Measurements from ENCODE around the gene CUL3.
A peak's percentile ranks its signal among the peaks of the same experiment; 100 is the strongest.

Gene CUL3

DNA sequence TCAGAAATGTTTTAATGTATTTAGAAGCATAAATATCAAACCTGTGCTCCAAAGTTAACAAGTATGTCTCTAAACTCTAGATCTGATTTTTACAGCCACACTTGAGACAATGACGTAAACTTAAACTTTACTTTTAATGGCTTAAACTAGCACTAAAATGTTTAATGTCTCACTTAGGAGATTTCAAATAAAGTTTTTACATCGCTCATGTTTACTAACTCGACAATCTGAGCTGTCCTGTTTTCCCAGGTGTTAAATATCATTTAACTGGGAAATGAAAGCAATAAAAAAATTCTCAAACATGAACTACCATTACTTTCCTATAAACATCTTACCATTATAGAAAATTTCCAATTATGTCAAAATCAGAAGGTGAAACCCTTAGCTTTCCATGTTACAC lies 113.0 kb downstream of the CUL3 start:
- TF ChIP-seq POLR2AphosphoS5 (IDR thresholded peaks at IDR 0.05; ENCODE audit: low read depth, low read length), result no peak
- TF ChIP-seq SIN3A (IDR thresholded peaks at IDR 0.05; ENCODE audit: borderline replicate concordance, insufficient read depth, low read length), result no peak
- TF ChIP-seq FOXP2 (optimal IDR thresholded peaks at IDR 0.05; ENCODE audit: borderline replicate concordance, extremely low read depth, extremely low read length, insufficient read depth), result no peak
- no peak for TF ChIP-seq TAF1 (IDR thresholded peaks at IDR 0.05; ENCODE audit: borderline replicate concordance, insufficient read depth, low read length)
- TF ChIP-seq, protein P1, sequence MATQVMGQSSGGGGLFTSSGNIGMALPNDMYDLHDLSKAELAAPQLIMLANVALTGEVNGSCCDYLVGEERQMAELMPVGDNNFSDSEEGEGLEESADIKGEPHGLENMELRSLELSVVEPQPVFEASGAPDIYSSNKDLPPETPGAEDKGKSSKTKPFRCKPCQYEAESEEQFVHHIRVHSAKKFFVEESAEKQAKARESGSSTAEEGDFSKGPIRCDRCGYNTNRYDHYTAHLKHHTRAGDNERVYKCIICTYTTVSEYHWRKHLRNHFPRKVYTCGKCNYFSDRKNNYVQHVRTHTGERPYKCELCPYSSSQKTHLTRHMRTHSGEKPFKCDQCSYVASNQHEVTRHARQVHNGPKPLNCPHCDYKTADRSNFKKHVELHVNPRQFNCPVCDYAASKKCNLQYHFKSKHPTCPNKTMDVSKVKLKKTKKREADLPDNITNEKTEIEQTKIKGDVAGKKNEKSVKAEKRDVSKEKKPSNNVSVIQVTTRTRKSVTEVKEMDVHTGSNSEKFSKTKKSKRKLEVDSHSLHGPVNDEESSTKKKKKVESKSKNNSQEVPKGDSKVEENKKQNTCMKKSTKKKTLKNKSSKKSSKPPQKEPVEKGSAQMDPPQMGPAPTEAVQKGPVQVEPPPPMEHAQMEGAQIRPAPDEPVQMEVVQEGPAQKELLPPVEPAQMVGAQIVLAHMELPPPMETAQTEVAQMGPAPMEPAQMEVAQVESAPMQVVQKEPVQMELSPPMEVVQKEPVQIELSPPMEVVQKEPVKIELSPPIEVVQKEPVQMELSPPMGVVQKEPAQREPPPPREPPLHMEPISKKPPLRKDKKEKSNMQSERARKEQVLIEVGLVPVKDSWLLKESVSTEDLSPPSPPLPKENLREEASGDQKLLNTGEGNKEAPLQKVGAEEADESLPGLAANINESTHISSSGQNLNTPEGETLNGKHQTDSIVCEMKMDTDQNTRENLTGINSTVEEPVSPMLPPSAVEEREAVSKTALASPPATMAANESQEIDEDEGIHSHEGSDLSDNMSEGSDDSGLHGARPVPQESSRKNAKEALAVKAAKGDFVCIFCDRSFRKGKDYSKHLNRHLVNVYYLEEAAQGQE (IDR thresholded peaks at IDR 0.05; ENCODE audit: insufficient read depth in 1 of 2, low read depth in 2 of 2, low read length in 2 of 2), result no peak

DNA sequence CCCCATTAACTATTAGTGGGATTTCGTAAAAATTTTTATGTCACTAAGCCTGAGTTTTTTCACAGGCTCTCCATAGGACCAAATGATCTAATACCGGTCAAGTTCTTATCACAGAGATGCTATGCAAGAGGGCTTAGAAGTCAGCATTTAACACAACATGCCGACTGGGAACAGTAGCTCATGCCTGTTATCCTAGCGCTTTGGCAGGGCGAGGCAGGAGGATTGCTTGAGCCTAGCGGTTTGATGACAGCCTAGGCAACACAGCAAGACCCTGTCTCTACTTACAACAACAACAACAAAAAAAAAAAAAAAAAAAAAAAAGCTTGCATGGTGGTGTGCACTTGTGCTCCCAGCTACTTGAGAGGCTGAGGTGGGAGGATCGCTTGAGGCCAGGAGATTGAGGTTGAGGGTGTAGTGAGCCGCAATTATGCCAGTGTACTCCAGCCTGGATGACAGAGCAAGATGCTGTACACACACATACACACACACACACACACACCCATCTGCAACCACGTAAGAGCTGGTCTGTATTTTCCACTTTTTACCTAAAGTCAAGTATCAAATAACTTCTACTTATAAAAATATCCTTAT lies 115.7 kb downstream of the CUL3 start:
- TF ChIP-seq SIN3A (IDR thresholded peaks at IDR 0.05; ENCODE audit: borderline replicate concordance, insufficient read depth, low read length) (no peak), POLR2AphosphoS5 (IDR thresholded peaks at IDR 0.05; ENCODE audit: low read depth, low read length) (0 out of 2 replicates have a peak, but pooled peaks have one; percentile 10)

DNA sequence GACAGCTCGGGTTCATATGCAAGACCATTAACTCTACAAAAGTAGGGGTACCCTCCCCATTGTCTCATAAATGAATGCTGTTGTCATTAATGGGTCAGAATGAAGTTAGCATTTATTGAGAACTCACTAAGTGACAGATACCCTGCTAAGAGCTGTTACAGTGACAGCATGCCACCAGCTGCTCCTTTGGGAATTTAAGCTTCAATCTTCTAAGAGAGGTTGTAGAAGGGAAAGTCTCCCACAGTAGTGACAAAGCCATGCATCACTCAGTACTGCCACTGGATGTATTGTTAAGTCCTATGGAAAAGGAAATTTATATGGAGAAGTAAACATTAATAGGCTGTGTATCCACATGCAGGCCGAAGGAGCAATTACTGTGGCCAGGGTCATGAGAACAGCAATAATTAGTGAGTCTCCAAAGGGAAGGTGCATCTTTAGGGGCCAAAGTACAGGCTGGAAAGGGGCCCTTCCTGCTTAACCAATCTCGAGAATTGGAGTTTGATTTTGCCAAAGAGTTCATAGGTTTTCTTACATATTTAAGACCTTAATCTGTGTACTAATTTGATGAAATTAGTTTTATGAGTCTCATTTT lies 118.8 kb downstream of the CUL3 start:
- no peak for TF ChIP-seq FOXP2 (optimal IDR thresholded peaks at IDR 0.05; ENCODE audit: borderline replicate concordance, extremely low read depth, extremely low read length, insufficient read depth)
- no peak for TF ChIP-seq TAF1 (IDR thresholded peaks at IDR 0.05; ENCODE audit: borderline replicate concordance, insufficient read depth, low read length)
- no peak for TF ChIP-seq POLR2AphosphoS5 (IDR thresholded peaks at IDR 0.05; ENCODE audit: low read depth, low read length)
- TF ChIP-seq, protein P1 (IDR thresholded peaks at IDR 0.05; ENCODE audit: insufficient read depth in 1 of 2, low read depth in 2 of 2, low read length in 2 of 2), result no peak
- TF ChIP-seq SIN3A (IDR thresholded peaks at IDR 0.05; ENCODE audit: borderline replicate concordance, insufficient read depth, low read length), result no peak

DNA sequence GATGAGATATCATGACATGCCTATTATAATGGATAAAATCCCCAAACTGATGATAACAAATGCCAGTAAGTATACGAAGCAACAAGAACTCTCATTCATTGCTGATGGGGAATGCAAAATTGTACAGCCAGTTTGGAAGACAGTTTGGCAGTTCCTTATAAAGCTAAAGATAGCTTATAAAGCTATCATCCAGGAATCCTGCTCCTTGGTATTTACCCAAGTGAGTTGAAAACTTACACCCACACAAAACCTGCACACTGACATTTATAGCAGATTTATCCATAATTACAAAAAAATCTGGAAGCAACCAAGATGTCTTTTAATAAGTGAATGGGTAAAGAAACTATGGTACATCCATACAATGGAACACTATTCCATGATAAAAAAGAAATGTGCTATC lies 123.8 kb downstream of the CUL3 start:
- TF ChIP-seq TAF1 (IDR thresholded peaks at IDR 0.05; ENCODE audit: borderline replicate concordance, insufficient read depth, low read length) (no peak), FOXP2 (optimal IDR thresholded peaks at IDR 0.05; ENCODE audit: borderline replicate concordance, extremely low read depth, extremely low read length, insufficient read depth) (no peak), POLR2AphosphoS5 (IDR thresholded peaks at IDR 0.05; ENCODE audit: low read depth, low read length) (no peak), SIN3A (IDR thresholded peaks at IDR 0.05; ENCODE audit: borderline replicate concordance, insufficient read depth, low read length) (no peak)
- TF ChIP-seq, protein P1 (IDR thresholded peaks at IDR 0.05; ENCODE audit: insufficient read depth in 1 of 2, low read depth in 2 of 2, low read length in 2 of 2), result no peak

DNA sequence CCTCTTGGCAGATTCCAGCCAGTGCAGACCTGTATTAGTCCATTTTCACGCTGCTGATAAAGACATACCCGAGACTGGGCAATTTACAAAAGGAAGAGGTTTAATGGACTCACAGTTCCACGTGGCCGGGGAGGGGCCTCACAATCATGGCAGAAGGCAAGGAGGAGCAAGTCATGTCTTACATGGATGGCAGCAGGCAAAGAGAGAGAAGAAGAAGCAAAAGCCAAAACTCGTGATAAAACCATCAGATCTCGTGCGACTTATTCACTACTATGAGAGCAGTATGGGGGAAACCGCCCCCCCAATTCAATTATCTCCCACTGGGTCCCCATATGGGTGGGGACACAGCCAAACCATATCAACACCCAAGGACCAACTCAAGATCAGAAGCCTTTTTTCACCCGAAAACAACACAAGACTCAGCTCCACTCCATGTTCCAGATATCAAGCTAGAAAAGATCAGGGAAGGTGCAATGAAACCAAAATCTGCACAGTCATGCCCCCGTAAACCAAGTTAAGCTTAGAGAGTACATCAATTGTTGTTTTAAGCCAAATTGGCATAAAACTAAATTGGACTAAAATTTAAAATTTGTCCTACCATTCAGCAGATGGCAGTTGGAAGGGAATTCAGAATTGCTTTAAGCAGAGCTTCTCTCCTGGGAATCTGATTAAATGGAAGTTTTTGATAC lies 127.6 kb downstream of the CUL3 start:
- TF ChIP-seq, protein P1 (IDR thresholded peaks at IDR 0.05; ENCODE audit: insufficient read depth in 1 of 2, low read depth in 2 of 2, low read length in 2 of 2), result no peak
- TF ChIP-seq SIN3A (IDR thresholded peaks at IDR 0.05; ENCODE audit: borderline replicate concordance, insufficient read depth, low read length) (no peak), FOXP2 (optimal IDR thresholded peaks at IDR 0.05; ENCODE audit: borderline replicate concordance, extremely low read depth, extremely low read length, insufficient read depth) (no peak)
